NCI-H69 (cell line): ENCODE measurements around the gene GFRA4.

Experiments used
- DNase-seq: peaks from one replicate; lab custom pipeline; 2025; lab: John Stamatoyannopoulos, UW

The GFRA4 gene

GRCh38 chr20:3694864-3695263, 31.7 kb upstream of the GFRA4 start:
- no peak for DNase-seq

- no peak for DNase-seq
These were observed 30.2 kb upstream of the GFRA4 start for GRCh38 chr20:3693376-3693775.

- DNase-seq: no peak
These were observed 29.6 kb upstream of the GFRA4 start for GRCh38 chr20:3692706-3693294.

GRCh38 chr20:3691897-3692296, 28.7 kb upstream of the GFRA4 start:
- no peak for DNase-seq

GRCh38 chr20:3691306-3691705, 28.1 kb upstream of the GFRA4 start:
- no peak for DNase-seq

GRCh38 chr20:3690413-3690812, 27.2 kb upstream of the GFRA4 start:
- no peak for DNase-seq

- no peak for DNase-seq
These were observed 26.8 kb upstream of the GFRA4 start for GRCh38 chr20:3689978-3690377.

- DNase-seq: no peak
These were observed 24.5 kb upstream of the GFRA4 start for GRCh38 chr20:3687655-3688054.

- peak; percentile 58 for DNase-seq
These were observed 23.7 kb upstream of the GFRA4 start for GRCh38 chr20:3686867-3687321.

GRCh38 chr20:3686421-3686820, 23.2 kb upstream of the GFRA4 start:
- DNase-seq: no peak

GRCh38 chr20:3685341-3685740, 22.1 kb upstream of the GFRA4 start:
- no peak for DNase-seq

- peak; percentile 18 for DNase-seq
These were observed 19.0 kb upstream of the GFRA4 start, which contains the start of gene ADAM33 for GRCh38 chr20:3681931-3682781. Gene ADAM33 (minus strand): TSS chr20:3682010. CDS start chr20:3682004, 6 bp downstream.

- no peak for DNase-seq
These were observed 18.2 kb upstream of the GFRA4 start for GRCh38 chr20:3681352-3681930.

- no peak for DNase-seq
These were observed 17.6 kb upstream of the GFRA4 start for GRCh38 chr20:3680701-3681351.

GRCh38 chr20:3679749-3680700, 16.8 kb upstream of the GFRA4 start:
- DNase-seq: no peak

- DNase-seq: no peak
These were observed 15.9 kb upstream of the GFRA4 start for GRCh38 chr20:3678856-3679720.

GRCh38 chr20:3678198-3678597, 15.0 kb upstream of the GFRA4 start:
- no peak for DNase-seq

GRCh38 chr20:3677733-3678132, 14.5 kb upstream of the GFRA4 start:
- DNase-seq: no peak

- DNase-seq: no peak
These were observed 12.0 kb upstream of the GFRA4 start for GRCh38 chr20:3674995-3675900.
